Stimulated activated CD4-positive, alpha-beta T cell treated with anti-CD3 and anti-CD28 coated beads, Interleukin-2, amount 100 ng/mL, for 48 hours (primary cell): ENCODE data around the gene DLGAP5.

Experiments used
- DNase-seq, 2 donors: peaks; one replicate each; pipeline ENCODE4 v3.0.0-alpha.2; 2020

DLGAP5 gene, protein sequence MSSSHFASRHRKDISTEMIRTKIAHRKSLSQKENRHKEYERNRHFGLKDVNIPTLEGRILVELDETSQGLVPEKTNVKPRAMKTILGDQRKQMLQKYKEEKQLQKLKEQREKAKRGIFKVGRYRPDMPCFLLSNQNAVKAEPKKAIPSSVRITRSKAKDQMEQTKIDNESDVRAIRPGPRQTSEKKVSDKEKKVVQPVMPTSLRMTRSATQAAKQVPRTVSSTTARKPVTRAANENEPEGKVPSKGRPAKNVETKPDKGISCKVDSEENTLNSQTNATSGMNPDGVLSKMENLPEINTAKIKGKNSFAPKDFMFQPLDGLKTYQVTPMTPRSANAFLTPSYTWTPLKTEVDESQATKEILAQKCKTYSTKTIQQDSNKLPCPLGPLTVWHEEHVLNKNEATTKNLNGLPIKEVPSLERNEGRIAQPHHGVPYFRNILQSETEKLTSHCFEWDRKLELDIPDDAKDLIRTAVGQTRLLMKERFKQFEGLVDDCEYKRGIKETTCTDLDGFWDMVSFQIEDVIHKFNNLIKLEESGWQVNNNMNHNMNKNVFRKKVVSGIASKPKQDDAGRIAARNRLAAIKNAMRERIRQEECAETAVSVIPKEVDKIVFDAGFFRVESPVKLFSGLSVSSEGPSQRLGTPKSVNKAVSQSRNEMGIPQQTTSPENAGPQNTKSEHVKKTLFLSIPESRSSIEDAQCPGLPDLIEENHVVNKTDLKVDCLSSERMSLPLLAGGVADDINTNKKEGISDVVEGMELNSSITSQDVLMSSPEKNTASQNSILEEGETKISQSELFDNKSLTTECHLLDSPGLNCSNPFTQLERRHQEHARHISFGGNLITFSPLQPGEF

DNA sequence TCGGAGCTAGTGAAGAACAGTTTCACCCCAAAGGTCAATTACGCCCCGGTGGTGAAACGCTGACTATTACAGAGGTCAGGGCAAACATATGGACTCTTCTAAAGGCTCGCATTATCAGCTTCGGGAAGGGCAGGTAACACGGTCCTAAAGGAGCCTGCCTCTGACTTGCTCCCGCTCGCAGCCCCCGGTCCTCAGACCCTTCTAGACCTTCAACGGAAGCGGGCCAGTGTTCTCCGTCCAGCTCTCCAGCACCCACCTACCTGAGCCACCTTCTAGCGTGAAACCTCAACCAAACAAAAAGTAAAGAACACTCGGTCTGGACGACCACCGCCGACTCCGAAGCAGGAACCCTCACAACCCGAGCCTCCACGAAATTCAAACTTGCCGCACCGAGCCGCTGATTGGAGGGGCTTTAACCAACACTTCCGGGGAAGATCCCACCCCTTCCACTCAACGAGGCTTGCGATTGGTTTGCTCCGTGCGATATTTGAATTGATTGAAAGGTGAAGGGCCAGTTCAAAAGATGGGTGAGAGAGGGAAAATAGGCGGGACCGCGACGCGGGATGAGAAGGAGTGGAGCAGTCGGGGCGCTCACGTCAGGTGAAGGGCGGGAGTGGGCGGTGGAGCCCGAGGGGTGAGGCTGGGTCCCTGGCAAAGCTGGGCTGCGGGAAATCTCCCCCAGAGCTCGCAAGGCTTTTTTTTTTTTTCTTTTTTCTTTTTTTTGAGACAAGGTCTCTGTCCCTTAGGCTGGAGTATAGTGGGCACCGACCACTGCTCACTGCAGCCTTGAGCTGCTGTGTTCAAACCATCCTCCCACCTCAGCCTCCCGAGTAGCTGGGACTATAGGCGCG lies at the start of gene DLGAP5:
TSS of gene DLGAP5 (minus strand) at position 383 of the 851 bp plus-strand sequence. CDS start 2,406 bp downstream, outside the sequence.
- DNase-seq, result peak; percentile 78 to 84

DNA sequence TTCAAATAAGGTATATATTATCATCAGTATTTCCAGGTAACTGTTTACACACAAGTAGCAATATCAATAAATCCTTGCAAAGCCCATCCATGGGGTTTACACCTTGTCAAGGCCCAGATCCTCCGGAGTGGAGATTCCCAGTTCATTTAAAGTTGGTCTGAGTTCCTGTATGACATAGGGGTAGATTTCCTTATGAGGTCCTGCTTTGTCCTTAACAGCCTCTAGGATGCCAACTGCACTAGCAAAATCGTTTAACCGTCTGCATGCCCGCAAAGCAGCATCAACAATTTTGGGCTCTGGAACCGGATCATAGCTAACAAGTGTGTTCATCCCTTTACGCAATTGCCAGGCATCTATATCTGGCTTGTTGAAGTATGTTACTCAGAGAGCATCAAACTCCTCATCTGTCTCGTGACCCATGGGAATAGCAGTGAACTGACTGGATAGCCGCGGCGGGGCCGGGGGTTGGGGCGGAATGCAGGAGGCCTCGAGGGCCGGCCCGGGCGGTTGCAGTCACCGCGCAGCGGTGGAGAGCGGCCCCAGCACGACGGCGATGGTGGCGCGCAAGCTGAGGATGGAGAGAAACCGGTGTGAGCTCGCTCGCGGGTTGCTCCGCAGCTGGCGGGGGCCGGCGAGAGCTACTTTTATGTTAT lies 49.3 kb upstream of the DLGAP5 start:
- DNase-seq, result no peak

DNA sequence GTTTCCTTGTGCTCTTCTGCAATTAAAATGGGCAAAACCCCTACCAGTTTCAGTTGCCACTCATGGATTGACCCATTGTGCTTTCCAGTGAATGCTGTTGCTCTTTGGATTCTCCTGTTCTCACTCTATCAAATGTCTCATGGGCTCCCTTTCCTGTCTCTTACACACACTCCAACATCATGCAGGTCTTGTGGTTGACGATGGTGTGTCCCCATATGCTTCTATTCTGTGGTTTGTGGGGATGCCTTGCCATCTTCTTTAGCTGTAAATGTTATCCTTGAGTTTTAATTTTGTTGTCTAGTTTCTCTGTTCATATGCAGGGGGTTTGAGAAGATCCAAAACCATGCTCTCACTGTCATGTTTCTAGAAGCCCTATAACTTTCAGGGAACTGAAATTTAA lies 47.9 kb upstream of the DLGAP5 start:
- DNase-seq, result no peak

DNA sequence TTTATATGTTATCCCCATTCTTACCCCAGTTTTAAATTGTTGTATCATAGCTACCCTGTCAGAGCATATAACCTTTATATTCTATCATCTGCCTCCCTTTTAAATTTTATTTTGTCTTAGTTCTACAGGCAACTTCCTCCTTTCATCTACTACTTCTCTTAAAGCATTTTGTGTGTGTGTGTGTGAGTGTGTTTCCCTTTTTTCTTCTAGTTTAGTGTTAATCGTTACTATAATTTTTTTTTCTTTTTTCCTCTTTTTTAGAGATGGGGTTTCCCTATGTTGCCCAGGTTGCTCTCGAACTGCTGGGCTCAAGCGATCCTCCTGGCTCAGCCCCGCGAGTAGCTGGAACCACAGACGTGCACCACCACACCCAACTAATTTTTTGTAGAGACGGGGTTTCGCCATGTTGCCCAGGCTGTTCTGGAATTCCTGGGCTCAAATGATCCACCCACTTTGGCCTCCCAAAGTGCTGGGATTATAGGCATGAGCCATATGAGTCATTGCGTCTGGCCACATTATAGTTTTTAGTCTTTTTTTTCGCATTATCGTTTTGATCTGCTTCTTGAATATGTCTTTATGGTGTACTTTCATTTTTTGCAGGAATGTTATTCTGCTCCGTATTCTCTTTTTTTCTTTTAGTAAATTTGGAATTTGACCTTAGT lies 46.8 kb upstream of the DLGAP5 start:
- DNase-seq, result no peak

DNA sequence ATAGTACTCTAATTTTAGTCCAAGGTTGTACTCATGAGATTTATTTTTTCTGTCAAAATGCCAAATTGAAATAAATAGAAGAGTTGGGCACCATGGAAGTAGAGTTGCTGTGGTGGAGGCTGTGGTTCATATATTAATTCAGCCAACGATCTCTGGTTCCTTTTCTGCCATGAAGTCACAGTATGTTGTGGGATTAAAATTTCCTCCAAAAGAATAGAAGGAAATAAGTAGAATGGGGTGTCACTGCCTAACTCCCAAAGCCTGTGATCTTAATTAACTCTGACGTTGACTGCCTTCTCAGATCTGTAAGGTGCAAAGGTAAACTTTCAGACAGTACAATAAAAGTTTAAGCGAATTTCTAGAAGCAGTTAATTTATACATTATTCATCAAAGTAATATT lies 42.2 kb upstream of the DLGAP5 start:
- no peak for DNase-seq

DNA sequence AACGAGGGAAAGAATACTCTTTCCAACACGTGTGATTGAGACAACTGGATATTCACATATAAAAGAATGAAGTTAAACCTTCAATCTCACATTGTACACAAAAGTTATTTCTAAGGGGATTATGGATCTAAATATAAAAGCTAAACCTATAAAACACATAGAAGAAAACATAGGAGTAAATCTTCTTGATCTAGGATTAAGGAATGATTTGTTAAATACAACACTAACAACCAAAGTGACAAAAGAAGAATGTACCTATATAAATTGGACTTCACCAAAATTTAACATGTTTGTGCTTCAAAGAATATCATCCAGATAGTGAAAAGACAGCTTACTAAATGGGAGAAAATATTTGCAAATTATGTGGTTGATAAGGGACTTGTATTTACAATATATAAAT lies 36.9 kb upstream of the DLGAP5 start:
- no peak for DNase-seq

DNA sequence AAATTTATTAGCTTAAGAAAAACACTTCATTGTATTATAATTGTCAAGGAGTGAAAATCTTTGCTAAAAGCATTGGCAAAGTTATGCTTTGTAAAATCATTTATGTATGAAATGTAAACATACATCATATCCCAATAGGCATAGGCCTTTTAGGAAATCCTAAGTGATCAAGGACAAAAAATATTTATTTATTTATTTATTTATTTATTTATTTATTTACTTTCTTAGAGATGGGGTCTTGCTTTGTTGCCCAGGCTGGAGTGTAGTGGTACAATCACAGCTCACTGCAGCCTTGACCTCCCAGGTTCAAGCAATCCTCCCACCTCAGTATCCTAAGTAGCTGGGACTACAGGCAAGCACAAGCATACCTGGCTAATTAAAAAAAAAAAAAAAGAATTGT lies 32.0 kb upstream of the DLGAP5 start:
- no peak for DNase-seq

DNA sequence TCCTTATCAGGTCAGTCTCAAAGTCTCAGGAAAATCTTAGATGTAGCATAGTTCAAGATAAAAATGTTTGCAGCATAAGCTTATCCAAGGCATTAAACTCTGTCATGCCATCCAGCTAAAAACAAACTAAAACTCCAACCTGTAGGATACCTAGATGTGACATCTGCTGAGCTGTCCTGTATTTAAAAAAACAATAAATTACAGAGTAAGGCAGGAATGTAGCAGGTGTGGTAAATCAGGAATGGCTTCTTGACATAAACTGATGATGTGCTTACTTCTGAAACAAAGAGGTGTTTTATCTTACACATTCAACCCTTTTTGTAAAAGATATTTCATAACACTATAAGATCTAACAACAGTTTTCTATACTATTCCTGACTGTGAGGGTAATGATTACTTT lies 30.6 kb upstream of the DLGAP5 start:
- DNase-seq, result no peak

DNA sequence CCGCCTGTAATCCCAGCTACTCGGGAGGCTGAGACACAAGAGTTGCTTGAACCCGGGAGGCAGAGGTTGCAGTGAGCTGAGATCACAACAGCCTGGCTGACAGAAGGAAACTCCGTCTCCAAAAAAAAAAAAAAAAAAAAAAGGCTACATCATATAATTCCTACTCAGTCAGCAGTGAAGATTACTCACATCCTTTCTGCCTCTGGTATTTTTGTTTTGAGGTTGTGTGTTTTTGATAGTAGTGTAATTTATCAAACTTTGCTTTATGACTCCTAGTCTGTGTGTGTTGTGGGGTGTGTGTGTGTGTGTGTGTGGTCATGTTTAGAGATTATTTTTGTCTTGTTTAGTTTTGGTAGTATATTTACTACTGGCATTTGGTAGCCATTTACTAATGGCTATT lies 29.8 kb upstream of the DLGAP5 start:
- no peak for DNase-seq

DNA sequence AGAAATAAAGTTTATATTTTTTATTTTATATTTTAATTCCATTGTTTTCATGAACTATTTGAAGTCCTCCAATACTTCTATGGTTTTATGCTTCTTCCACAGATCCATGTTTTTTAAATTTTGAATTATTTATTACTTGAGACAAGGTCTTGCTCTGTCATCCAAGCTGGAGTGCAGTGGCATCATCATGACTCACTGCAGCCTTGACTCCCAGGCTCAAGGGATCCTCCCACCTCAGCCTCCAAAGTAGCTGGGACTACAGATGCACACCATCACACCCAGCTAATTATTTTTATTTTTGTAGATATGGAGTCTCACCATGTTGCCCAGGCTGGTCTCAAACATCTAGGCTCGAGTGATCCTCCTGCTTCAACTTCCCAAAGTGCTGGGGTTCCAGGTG lies 28.8 kb upstream of the DLGAP5 start:
- no peak for DNase-seq

DNA sequence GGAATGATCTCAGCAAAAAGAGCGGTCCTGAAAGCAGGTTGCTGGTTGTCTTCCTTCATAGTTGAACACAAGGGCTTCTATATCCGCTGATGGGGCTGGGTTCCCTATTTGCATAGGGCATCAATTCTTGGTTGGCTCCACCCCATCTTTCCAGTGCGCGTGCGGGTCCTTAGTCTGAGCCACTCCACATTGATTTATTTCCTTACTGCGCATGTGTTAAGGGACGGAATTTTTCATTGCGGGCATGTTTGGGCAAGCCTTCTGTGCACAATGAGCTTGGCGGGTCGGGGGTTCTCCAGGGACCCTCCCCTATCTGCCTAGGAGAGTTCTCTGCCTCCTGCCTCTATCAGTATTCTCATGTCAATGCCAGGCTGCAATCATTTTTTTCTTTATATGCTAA lies 21.2 kb upstream of the DLGAP5 start:
- no peak for DNase-seq

DNA sequence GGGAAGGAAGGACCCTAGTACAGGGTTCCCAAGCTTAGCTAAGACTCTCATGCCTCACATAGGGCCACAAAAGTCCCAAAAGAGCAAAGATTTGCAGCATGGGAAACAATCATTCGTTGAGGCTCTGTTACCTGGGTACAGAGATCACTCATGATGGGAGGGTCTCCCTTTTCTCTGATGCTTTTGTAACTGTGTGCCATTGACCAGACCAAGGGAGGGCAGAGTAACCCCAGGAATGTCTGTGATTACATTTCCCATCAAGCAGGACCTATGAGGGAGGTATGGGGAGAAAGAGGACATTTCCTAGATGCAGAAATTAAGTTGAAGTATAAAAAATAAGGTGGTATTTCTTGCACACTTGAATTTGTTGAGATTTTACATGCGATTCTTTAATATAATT lies 16.4 kb upstream of the DLGAP5 start:
- DNase-seq, result no peak

DNA sequence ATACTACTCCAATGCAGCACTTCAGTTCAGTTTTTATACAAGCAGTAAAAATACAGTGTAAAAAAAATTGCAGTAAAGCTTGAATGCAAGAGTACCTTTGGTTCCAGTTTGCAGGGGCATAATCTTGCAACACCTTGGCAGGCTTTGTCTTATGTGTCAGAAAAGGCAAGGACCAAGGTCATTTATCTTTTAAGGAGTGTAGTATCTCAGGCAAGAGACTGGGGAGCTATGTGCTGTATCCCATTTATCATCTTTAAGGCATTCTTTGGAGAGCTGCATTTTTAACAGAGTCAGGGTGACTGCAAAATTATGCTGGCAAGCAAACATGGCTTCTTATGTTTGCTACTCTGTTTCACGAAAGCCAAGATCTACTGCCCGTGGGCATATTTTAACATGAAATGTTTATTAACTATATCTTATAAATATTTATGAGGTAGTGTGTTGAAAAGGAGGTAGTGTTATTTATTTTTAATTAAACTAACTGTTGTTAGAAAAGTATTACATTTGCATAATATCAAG lies 14.8 kb upstream of the DLGAP5 start:
- no peak for DNase-seq

DNA sequence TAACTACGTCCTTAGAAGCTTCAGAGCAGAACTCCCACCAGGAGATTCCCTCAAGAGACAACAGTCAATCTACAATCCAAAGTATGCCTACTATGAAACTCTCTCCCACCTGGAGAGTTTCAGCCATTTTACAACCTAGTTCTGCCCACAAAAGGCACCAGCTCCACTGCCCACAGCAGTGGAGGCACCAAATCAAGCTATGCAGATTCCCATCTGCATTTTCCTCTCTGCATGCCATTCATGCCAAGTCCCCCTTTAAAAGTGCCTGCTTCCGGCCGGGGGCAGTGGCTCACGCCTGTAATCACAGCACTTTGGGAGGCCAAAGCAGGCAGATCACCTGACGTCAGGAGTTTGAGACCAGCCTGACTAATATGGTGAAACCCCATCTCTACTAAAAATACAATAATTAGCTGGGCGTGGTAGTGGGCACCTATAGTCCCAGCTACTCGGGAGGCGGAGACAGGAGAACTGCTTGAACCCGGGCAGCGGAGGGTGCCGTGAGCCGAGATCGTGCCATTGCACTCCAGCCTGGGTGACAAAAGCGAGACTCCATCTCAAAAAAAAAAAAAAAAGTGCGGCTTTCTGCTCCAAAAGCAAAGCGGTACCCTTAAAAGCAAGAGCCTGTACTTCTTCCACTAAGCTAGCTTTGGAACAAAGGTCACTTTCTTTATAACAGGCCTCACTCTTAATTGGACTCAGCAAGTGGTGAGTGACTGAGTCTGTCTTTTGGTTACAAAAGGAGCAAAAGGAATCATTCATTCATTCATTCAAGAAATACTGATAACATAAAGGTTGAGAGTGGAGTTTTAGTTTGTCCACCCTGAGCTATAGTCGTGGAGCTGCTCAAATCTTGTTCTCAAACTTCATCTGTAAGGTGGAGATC lies 10.1 kb upstream of the DLGAP5 start:
- no peak for DNase-seq

DNA sequence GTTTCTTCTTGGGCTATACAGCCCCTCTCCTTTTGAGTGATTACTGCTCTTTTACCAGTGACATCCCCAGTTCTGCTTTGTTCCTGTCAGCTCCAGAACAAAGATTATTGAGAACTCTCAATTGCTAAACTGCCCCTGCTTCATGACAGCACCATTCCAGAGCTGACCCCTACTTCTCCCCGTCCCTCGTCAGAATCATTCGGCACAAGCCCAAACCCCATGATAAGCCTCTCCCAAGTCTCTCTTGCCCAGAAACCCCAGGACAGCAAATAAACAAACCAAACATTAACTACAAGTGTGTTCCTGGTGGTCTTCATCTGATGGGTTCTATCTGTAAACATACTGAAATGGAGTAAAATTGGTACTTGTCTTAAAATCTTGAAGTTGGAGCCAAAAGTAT lies 9.3 kb upstream of the DLGAP5 start:
- no peak for DNase-seq

DNA sequence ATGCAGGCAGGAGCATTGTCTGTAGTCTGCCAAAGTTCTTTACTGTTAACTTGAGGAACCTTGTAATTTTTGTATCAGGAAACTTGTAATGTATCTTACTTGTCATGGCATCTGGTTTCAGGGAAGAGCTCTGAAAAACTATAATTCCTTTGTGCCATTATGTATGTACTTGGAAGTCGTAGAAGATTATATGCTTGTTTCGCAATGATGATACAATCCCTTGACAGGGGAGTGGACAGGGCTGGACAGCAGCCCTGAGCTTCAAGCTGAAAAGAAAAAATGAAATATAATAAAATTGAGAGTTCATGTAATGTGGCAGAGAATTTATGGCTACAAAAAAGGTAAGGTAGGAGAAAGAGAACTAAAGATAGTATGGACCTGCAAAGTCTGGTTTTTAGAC lies 7.4 kb upstream of the DLGAP5 start:
- DNase-seq, result no peak

DNA sequence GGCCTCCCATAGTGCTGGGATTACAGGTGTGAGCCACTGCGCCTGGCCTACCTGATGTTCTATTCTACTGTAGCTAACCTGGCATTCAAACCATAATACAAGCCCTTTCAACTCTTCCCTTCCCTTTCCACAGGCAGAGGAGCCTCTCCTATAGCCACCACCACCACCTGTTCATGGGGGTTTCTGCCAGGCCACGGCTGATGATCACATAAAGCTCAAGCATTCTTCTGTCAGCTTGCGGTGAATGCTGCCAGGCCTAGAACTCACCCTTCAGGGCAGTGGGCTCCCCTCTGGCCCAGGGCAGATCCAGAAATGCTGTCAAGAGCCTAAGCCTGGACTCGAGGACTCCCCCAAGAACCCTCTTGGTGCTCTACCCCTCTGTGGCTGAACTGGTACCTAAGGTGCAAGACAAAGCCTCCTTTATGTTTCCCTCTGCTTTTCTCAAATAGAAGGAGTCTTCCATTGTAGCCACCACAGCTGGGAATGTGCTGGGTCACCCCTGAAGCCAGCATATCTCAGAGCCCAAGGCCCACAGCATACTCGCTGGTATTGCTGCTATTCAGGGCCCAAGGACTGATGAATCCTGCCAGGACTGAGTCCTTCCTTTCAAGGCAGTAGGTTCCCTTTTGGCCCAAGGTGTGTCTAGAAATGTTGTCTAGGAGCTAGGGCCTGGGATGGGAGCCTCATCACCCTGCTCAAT lies 3.4 kb upstream of the DLGAP5 start:
- DNase-seq, result no peak

DNA sequence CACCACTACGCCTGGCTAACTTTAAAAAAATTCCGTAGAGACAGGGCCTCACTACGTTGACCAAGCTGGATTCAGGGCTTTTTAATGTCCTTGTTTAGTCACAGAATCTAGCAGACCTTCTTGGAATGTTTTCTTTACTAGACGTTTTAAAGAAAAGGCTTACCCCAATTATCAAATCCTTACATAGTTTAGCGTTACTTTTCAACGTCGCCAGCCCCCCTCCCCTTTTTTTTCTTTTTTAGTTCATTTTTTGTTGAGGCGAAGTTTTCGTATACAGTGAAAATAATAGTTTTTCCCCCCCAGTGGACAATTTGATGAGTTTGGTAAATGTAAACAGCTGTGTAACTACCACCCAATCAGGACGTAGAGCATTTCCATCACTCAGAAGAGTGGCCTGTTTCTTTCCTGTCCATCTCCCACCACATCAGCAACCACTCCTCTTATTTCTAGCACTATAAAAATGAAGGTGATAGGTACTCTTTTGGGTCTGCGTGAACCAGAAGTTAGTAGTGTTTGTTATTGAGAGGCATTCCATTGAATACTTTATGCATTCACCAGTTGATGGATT lies 753 bp upstream of the DLGAP5 start:
- DNase-seq, result no peak

DNA sequence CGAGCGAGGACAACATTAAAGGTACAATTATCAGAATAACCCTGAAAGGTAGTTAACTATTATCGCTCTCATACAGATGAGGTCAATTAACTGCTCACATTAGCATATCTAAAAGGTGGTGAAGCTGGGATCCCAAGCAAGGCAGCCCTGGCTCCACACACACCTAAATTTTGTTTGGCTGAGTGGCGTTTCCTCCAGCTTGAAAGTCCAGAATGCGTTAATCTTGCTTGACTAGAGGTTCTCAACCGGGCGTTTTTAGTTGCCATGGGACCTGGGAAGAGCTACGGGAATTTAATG lies 531 bp downstream of the DLGAP5 start:
- DNase-seq, result peak in 1 of 2 donors; percentile 1

DNA sequence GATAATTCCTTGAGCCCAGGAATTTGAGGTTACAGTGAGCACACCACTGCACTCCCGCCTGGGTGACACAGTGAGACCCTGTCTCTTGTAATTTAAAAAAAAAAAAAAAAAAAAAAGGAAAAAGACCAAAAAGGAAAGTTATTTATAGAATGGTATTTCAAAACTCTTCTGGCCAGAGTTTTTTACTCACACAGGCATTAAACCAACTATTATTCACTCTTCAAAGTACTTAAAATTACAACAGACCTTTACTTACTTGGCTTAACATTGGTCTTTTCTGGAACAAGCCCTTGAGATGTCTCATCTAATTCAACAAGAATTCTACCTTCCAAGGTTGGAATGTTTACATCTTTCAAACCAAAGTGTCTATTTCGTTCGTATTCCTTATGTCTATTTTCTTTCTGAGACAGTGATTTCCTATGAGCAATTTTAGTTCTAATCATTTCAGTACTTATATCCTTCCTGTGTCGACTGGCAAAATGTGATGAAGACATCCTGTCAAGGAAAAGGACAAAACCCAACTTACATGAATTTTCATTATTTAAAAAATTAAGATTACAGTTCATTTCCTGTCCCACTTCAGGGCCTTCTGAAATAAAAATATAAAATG lies 2.6 kb downstream of the DLGAP5 start:
- DNase-seq, result no peak
